Skeletal muscle tissue (tissue), 4 donors: Measurements from ENCODE around the gene HNRNPCL1. TPM values are rescaled to one million over a fixed set of nuclear protein-coding genes. Genes with fewer than 3 reads are reported as not detected.

ENCODE experiments used
- H3K27ac ChIP-seq: one replicate; pipeline ENCODE4 v1.7.0; 2013; ENCODE audit warnings: mild to moderate bottlenecking, low read depth, low read length, inconsistent platforms
- H3K27me3 ChIP-seq, 3 donors: one replicate each; pipeline ENCODE4 v1.7.0; 2013; ENCODE audit warnings: low read length in 3 of 3; ENCODE audit not compliant: control insufficient read depth in 3 of 3, insufficient read depth in 3 of 3
- H3K36me3 ChIP-seq, 3 donors: one replicate each; pipeline ENCODE4 v1.7.0; 2013; ENCODE audit warnings: low read length in 3 of 3; ENCODE audit not compliant: control insufficient read depth in 3 of 3, insufficient read depth in 3 of 3
- H3K4me1 ChIP-seq, 3 donors: one replicate each; pipeline ENCODE4 v1.7.0; 2013; ENCODE audit warnings: low read length in 3 of 3, mild to moderate bottlenecking in 3 of 3; ENCODE audit not compliant: control insufficient read depth in 3 of 3, insufficient read depth in 3 of 3
- H3K4me3 ChIP-seq, 3 donors: one replicate each; pipeline ENCODE4 v1.7.0; 2013; ENCODE audit warnings: low read length in 3 of 3
- H3K9ac ChIP-seq, 3 donors: one replicate each; pipeline ENCODE4 v1.7.0; 2013; ENCODE audit warnings: low read length in 3 of 3, mild to moderate bottlenecking in 3 of 3, moderate library complexity in 2 of 3, low read depth in 1 of 3
- H3K9me3 ChIP-seq, 3 donors: one replicate each; pipeline ENCODE4 v1.7.0; 2013; ENCODE audit warnings: low read length in 3 of 3; ENCODE audit not compliant: control insufficient read depth in 3 of 3
- total RNA-seq: library from RNA; depleted of rRNA; stranded (reverse); fragments of >200 nt; gene quantifications from one replicate; pipeline ENCODE4 v1.2.3, GENCODE V29; 2014
- donor health status: Osteomylitis.

The HNRNPCL1 gene
- total RNA-seq, 1 donor from 2014 or later = not detected

GRCh38 chr1:12811409-12811784 lies 37.1 kb downstream of the HNRNPCL1 start:
- Histone ChIP-seq H3K9me3 (no peaks in the 10 kb centered on the region), H3K4me1 (no peaks in the 10 kb centered on the region), H3K9ac (no peak overlapping the region), H3K27me3 (peaks cover 0 to 6% (median 4%) of the 10 kb centered on the region in 3 donors), H3K27ac (no peak overlapping the region), H3K4me3 (no peak overlapping the region), H3K36me3 (no peaks in the 10 kb centered on the region)

- Histone ChIP-seq H3K4me1 (no peaks in the 10 kb centered on the region), H3K9me3 (no peaks in the 10 kb centered on the region), H3K27ac (no peak overlapping the region), H3K4me3 (no peak overlapping the region), H3K36me3 (no peaks in the 10 kb centered on the region), H3K27me3 (peaks cover 0 to 6% (median 4%) of the 10 kb centered on the region in 3 donors), H3K9ac (no peak overlapping the region)
Observed at GRCh38 chr1:12810691-12811408, 37.7 kb downstream of the HNRNPCL1 start.

GRCh38 chr1:12809933-12810332 lies 38.6 kb downstream of the HNRNPCL1 start:
- Histone ChIP-seq H3K4me3 (no peak overlapping the region), H3K9ac (no peak overlapping the region), H3K9me3 (peaks cover 0 to 2% (median 0%) of the 10 kb centered on the region in 3 donors), H3K27ac (no peak overlapping the region), H3K4me1 (no peaks in the 10 kb centered on the region), H3K27me3 (peaks cover 0 to 6% (median 4%) of the 10 kb centered on the region in 3 donors), H3K36me3 (no peaks in the 10 kb centered on the region)

- Histone ChIP-seq H3K27ac (no peak overlapping the region), H3K27me3 (no peaks in the 10 kb centered on the region), H3K4me1 (no peaks in the 10 kb centered on the region), H3K4me3 (no peak overlapping the region), H3K36me3 (no peaks in the 10 kb centered on the region), H3K9me3 (no peaks in the 10 kb centered on the region), H3K9ac (no peak overlapping the region)
Observed at GRCh38 chr1:12799730-12800129, 48.8 kb downstream of the HNRNPCL1 start.

GRCh38 chr1:12798911-12799310 lies 49.6 kb downstream of the HNRNPCL1 start:
- Histone ChIP-seq H3K4me1 (no peaks in the 10 kb centered on the region), H3K27ac (no peak overlapping the region)

More at GRCh38 chr1:12798911-12799310, 49.6 kb downstream of the HNRNPCL1 start:
- Histone ChIP-seq H3K4me3 (no peak overlapping the region), H3K9ac (no peak overlapping the region), H3K27me3 (no peaks in the 10 kb centered on the region), H3K36me3 (no peaks in the 10 kb centered on the region), H3K9me3 (no peaks in the 10 kb centered on the region)

Other genes with a start within 250 kb of the HNRNPCL1 start
- gene DHRS3, start 230.5 kb downstream of the HNRNPCL1 start, total RNA-seq = 37.6 TPM
- gene AADACL4, start 204.6 kb downstream of the HNRNPCL1 start, total RNA-seq = not detected
- gene AADACL3, start 132.6 kb downstream of the HNRNPCL1 start, total RNA-seq = not detected
- under 0.01 TPM for gene CFAP107, start 102.5 kb downstream of the HNRNPCL1 start, total RNA-seq
- gene PRAMEF12, start 75.0 kb downstream of the HNRNPCL1 start, total RNA-seq = not detected
- gene PRAMEF1, start 57.3 kb downstream of the HNRNPCL1 start, total RNA-seq = not detected
- gene PRAMEF11, start 17.3 kb downstream of the HNRNPCL1 start, total RNA-seq = not detected
- gene PRAMEF2, start 8.4 kb upstream of the HNRNPCL1 start, total RNA-seq = not detected
- not detected for gene PRAMEF4, start 37.5 kb upstream of the HNRNPCL1 start, total RNA-seq
- gene PRAMEF10, start 49.5 kb upstream of the HNRNPCL1 start, total RNA-seq = not detected
- not detected for gene PRAMEF7, start 67.9 kb upstream of the HNRNPCL1 start, total RNA-seq
- gene PRAMEF6, start 98.9 kb upstream of the HNRNPCL1 start, total RNA-seq = not detected
- gene PRAMEF27, start 207.9 kb upstream of the HNRNPCL1 start, total RNA-seq = not detected
- not detected for gene HNRNPCL3, start 212.0 kb upstream of the HNRNPCL1 start, total RNA-seq
- gene PRAMEF25, start 222.1 kb upstream of the HNRNPCL1 start, total RNA-seq = not detected